ENCODE results near the gene XRCC5.

DNA sequence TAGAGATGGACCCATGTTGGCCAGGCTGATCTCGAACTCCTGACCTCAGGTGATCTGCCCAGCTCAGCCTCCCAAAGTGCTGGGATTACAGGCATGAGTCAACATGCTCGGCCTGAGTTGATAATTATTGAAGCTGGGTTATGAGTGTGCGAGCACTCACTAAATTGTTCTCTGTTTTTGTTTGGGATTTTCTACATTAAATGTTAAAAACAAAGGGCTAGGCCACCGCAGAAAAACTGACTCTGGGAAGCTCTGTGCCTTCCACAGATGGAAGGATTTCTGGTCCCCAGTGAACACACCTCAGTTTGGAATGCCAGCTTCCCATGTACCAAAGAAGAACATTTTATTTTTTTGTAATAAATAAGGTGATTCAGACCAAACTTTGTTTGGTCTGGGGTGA, 83.0 kb downstream of the XRCC5 start:
- TF ChIP-seq POLR2AphosphoS5 (IDR thresholded peaks at IDR 0.05; ENCODE audit: borderline replicate concordance, low read depth, low read length) (no peak), EZH2 (IDR thresholded peaks at IDR 0.05) (no peak)
